GM10847 (cell line): Measurements from ENCODE around the gene TECPR1.

Source experiments
- POLR2A ChIP-seq: IDR thresholded peaks from 2 replicates; pipeline ENCODE4 v1.6.1; 2011; ENCODE audit not compliant: insufficient read length; ENCODE audit errors: extremely low read depth

TECPR1 gene

DNA sequence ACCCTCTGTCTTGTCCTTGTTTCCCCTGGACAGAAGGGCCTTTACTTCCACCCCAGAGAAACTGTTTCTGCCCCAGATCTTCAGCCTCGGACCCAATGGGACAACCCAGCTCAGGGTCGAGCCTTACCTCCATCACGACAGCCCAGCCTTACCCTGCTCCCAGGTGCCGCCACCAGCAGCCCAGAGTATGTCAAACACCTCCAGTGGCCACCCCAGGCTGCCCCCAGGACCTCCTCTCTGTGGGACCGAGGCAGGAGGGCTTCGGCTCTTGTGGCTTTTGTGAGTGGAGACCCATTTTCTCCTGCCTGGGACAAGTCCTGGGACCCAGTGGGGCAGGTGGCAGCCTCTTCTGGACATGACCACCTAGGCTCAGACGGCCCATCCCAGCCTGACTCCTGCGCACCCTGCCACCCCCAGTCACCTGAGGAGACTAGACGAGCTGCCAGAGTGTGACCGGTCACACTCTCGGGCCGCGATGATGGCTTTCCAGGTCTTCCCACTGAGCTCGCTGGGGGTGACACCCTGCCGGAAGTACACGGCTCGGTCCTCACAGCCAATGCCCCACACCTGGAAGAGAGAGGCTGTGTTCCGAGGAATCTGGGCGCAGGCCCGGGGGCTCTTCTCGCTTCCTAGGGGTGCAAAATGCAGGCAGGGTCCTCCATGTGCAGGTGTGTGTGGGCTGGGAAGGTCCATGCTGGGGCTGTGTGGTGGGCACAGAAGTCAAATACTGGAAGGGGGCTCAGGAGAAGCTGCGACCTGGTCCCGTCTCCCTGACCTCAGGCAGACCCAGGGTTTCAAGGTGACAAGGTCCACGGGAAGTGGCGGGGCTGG is 15.5 kb downstream of the TECPR1 start:
- no peak for TF ChIP-seq POLR2A

DNA sequence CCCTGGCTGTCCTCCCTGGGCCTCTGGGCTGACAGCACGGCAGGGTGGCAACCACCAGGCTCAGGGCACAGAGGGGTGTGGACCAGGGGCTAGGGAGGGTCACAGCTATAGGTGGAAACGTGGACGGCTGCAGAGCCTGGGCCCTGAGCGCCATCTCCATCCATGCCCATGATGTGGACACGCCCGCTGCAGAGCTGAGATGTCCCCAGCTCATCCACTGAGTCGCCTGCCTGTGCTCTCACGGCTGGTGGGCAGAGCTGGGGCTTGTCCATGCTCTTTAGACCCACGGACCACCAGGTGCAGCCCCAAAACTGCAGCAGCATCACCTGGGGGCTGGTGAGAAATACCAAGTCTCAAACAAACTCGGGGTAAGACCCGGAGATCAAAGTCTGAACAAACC is 16.1 kb downstream of the TECPR1 start:
- TF ChIP-seq POLR2A: no peak

DNA sequence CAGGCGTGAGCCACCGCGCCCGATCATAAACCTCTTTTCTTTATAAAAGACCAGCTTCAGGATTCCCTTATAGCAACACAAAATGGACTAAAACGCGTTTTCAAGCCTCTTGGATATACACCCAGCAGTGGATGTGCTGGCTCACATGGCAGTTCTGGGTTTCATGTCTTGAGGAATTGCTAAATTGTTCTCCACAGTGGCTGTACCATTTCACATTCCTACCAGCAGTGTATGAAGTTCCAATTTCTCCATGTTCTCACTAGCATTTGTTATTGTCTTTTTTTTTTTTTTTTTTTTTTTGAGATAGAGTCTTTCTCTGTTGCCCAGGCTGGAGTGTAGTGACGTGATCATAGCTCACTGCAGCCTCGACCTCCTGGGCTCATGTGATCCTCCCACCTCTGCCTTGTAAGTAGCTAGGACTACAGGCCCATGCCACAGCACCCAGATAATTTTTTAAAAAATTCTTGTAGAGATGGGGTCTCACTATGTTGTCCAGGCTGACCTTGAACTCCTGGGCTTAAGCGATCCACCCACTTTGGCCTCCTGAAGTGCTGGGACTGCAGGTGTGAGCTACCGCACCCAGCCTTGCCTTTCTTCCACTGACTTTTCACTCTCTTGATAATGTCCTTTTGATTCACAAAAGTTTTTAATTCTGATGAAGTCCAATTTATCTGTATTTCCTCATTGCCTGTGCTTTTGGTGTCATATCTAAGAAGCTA is 17.4 kb downstream of the TECPR1 start:
- TF ChIP-seq POLR2A: no peak

DNA sequence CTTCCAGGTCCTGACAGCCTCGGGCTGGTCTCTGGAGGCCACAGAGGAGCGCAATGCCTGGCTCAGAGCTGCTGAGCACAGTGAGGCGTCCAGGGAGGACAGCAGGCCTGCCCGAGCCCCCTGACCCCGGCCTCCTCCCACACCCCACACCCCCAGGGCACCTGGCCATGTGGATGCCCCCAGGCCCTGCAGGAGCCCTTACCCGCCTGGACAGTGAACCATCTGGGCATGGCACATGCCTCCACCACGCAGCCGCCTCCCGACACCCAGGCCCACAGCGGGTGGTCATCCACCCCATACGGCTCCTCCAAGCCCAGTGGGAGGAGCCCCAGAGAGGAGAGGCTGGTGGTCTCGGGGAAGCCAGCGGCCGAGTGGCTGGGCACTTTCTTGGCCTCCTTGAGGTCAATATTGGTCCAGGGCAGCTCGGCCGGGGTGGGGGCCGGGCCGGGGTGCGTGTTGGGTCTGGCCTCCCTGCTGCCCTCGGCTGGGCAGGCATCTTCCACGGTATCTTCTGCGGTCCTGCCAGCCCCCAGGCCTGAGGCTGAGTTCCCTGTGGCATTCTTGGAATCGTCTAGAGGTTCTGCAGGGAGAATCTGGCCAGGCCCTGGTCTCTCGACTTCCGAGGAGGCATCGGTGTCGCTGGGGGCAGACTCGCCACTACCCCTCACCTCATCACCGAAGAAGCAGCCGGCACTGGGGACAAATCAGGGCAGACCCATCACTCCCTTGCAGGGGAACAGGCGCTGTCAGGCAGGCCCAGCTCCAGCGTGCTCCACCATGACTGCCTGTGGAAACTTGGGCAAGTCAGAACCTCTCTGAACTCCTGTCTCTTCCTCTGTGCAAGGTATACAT is 18.6 kb downstream of the TECPR1 start:
- TF ChIP-seq POLR2A: no peak

DNA sequence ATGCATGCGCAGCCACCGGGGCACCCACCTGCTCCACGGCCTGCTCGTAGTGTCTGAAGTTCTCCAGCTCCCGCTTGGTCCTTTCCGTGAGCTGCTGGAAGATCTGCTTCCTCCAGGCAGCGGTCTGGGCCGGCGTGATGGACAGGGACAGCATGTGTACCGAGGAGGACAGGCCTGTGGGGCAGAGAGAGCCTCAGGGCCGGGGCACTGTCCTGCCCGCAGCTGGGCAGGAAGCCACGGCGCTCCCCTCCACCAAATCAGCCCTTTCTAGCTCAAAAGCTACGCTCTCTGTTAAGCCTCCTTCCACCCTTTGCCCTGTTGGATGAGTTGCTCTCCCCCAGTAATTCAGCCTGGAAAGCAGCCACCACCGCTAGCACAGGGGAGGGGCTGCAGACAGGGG is 19.2 kb downstream of the TECPR1 start:
- TF ChIP-seq POLR2A: no peak

DNA sequence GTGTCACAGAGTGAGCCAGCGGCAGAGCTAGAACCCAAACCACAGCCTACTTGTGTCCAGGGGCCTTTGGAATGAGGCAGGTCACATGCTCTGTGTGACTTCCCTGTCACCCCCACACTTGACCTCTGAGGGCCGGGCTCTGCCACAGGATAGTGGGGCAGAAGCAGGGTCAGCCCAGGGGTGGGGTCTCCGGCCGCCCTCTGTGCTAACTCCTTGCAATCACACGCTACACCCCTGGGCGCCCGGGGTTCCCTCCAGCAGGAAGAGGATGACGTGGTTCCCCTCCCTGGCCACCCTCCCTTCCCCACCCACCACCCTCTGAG is 19.8 kb downstream of the TECPR1 start:
- TF ChIP-seq POLR2A: no peak

DNA sequence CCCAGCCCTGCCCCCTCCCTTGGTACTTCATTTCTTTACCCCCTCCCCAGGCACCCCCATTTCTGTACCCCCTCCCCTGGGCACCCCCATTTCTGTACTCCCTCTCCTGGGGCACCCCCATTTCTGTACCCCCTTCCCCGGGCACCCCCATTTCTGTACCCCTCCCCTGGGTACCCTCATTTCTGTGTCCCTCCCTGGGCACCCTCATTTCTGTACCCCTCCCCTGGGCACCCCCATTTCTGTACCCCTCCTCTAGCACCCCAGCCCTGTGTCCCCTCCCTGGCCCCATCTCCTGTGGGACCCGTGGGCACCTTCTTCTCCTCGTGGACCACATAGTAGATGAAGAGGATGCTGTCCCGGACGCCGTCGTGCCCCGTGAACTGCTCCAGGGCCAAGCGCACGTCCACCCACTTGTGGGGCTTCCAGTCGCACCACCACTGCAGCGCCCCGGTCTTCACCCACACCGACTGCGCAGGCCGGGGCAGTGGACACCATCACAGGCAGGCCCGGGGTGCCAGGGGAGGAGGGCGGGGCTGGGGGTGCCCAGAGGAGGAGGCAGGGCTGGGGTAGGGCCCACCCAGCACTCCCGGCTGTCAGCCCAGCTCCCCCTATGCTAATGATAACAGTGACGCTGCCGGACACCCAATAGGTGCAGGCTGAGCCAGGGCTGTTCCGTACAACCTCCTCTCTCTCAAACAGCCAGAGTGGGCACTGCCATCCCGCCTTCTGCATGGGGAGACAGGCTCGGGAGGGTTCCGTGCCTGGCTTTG is 20.4 kb downstream of the TECPR1 start:
- no peak for TF ChIP-seq POLR2A

DNA sequence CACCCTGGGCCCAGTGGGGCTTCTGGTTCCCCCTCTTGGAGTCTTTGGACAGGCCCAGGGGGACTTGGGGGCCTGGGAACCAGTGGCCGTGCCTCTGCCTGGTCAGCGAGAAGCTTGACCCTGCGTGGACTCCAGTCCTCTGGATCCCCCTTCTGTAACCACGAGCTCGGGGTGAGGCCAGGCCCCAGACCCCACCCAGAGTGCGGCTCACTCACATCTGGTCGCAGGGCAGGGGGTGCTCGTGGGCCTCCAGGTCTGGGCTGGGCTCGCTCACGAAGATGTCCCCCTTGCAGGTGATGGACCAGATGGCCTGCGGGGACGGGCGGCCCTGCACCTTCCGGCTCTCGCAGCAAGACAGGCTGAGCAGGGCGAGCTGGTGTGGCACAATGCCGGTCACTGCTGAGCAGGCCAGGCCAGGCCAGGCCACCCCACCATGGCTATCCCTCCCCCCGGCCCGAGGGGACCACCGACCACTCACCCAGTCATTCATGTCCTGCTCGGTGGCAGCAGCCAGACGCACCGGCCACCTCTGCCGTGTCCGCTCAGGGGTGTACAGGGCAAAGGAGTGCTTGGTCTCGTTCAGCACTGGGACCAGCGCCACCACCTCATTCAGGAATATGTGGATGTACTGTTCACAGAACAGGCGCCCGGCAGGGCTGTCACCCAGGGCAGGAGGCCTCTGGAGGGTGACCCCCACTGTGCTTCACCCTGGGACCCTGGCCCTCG is 21.1 kb downstream of the TECPR1 start:
- no peak for TF ChIP-seq POLR2A

DNA sequence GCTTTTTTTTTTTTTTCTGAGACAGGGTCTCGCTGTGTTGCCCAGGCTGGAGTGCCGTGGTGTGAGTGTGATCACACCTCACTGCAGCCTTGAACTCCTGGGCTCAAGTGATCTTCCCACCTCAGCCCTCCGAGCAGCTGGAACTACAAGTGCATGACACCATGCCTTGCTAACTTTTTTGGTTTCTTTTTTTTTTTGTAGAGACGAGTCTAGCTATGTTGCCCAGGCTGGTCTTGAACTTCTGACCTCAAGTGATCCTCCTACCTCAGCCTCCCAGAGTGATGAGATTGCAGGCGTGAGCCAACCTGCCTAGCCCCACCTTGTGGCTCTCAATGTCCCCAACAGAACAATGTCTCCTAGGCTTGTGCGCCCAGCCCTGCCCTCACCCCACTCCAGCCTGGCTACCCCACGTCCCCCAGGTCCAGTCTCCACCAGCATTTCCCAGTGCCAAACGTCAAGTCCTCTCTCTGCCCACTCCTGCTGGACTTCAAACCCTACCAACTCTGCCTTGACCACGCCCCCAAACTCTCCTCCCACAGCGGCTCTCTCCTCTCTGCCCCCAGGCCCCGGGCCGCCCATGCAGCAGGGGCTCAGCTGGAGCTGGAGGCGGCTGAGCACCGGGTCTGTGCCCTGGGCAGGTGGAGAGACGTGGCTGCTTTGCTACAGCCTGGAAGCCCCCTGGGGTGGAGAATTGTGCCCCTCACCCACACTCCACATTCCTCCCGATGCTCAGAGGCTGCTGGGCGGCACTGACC is 21.9 kb downstream of the TECPR1 start:
- no peak for TF ChIP-seq POLR2A

DNA sequence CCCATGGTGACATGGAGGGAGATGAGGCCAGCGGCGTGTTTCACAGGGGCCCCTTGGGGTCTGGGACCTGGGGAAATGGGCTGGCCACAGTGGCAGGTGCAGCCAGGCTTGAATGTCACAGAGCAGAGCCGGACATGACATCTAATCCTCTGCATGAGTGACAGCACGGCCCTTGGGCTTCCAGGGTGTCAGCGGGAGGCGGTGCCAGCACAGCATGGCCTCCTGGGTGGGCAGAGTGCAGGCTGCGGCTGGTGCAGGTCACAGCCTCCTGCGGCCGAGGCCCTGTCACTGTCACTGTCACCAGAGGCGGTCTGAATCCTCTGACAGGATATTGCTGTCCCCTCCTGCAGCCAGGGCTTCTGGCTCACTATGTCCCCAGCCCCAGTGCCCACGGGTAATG is 22.6 kb downstream of the TECPR1 start:
- no peak for TF ChIP-seq POLR2A

DNA sequence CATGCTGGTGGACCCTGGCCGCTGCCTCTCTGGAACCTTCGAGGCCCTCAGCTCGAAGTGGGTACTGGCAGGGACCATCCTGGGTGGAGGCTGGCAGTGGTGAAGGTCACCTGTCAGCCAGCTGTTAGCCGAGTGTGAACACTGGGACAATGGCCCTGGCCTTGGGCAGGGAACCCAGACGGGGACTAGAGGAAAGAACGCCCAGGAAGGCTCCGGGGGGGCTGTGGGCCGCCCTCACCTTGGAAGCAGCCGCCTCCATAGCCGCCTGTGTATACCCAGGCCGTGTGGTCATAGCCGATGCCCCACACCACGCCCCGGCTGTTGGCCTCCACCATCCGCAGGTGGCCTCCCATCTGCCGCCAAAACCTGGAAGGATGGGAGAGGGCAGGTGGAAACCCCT is 23.2 kb downstream of the TECPR1 start:
- TF ChIP-seq POLR2A: no peak

DNA sequence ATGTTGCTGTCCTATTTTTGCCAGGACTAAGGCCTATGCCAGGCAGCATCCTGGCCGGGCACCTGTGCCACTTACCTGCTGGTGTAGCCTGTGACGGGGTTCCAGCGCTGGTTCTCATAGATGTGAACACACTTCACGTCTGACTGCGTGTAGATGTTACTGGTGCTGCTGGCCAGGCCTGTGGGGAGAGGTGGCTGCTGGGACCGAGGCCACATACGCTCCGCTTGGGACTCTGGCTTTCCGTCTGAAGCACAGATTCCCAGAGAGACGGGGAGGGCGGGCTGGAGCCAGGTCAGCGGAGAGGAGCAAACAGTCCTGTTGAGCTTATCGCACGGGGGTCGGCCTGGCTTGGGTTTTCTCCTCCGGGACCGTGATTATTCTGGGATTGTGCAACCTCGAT is 24.1 kb downstream of the TECPR1 start:
- TF ChIP-seq POLR2A: no peak

DNA sequence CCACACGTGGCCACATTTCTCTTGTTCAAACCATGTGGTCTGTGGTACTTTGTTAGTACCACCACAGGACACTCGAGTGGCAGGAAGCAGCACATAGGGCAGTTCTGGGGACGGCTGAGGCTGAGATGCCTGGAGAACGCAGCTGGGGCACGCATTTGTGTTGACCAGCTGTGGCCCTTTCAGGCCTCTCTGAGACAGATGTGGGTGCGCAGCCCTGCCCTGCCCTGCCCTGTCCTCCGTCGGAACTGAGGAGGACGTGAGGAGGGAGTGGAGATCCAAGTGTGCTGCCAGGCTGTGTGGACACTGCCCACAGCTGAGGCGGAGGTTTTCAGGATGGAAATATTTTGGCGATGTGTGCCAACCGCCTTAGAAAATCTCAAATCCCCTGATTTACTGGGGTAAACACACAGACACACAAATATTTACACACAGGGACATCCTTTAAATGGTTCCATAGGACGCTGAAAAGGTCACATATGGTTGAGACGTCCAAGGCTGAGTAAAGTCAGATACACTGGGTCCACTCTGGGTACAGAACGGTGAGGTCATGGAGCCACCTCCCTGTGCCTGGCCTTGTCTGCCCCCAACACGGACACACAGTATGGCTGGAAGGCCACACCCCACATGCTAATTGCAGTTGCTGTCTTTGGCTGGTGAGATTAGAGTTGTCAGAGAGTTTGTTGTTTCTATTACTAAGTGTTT is 26.0 kb downstream of the TECPR1 start:
- TF ChIP-seq POLR2A: no peak
